OCI-LY1 (cell line): ENCODE measurements around the gene FEZ2.

ENCODE experiments used
- CTCF ChIP-seq: fragments of 200-600 bp; sonication (generic), shearing (Covaris generic); IDR thresholded peaks from 2 replicates; pipeline ENCODE4 v1.5.1; 2017; ENCODE audit warnings: mild to moderate bottlenecking, antibody characterized with exemption, low read length, moderate library complexity, mixed read lengths
- EZH2 ChIP-seq: fragments of 200-600 bp; sonication (generic), shearing (Covaris generic); IDR thresholded peaks from 2 replicates; pipeline ENCODE4 v1.8.0; 2017; ENCODE audit warnings: borderline replicate concordance, mixed run types, mild to moderate bottlenecking, antibody characterized with exemption, low read length, moderate library complexity, mixed read lengths

GRCh38 chr2:36568516-36569246 is 29.3 kb downstream of the FEZ2 start:
- TF ChIP-seq EZH2 (no peak), CTCF (no peak)
